Mucosa of descending colon (tissue), 3 donors: ENCODE measurements around the gene DIPK2B. TPM values are rescaled to one million over a fixed set of nuclear protein-coding genes. Genes with fewer than 3 reads are reported as not detected.

Experiments
- ATAC-seq: fragments of 200-7000 bp; cut with Tn5 transposase; one replicate; pipeline ENCODE4 v1.9.1; 2020; ENCODE audit warnings: mild to moderate bottlenecking, moderate library complexity
- DNase-seq, 3 donors: peaks; one replicate each; pipeline ENCODE4 v3.0.0-alpha.2; 2020
- H3K36me3 ChIP-seq: fragments of 200-600 bp; one replicate; pipeline ENCODE4 v1.8.0; 2021; ENCODE audit warnings: low read depth, mild to moderate bottlenecking
- H3K4me1 ChIP-seq: fragments of 200-600 bp; one replicate; pipeline ENCODE4 v1.8.0; 2021; ENCODE audit warnings: low read depth, mild to moderate bottlenecking
- H3K4me3 ChIP-seq: fragments of 200-600 bp; one replicate; pipeline ENCODE4 v1.8.0; 2021; ENCODE audit warnings: mild to moderate bottlenecking
- H3K9me3 ChIP-seq: fragments of 200-600 bp; one replicate; pipeline ENCODE4 v1.8.0; 2021; ENCODE audit warnings: mild to moderate bottlenecking
- intact Hi-C, 2 donors: fragments of 100-400 bp; cut with DNase I in 1 of 2; cut with micrococcal nuclease in 1 of 2; formaldehyde crosslinking; loops; one replicate each; pipeline versions ENCODE4 v1.11.0 to v1.11.1; 2022; cut with DNase I, micrococcal nuclease
- total RNA-seq, 3 donors: library from RNA; stranded (reverse); fragmentation: NEBNext Ultra II Directional in 2 of 3; extraction: Animal tissue kit (Norgen Biotek cat#: 25700) in 2 of 3; gene quantifications; one replicate each; pipeline versions ENCODE4 v1.2.1 to v1.2.4, GENCODE V29; 2021 to 2023
- TF ChIP-seq, protein P1 (sequence below): fragments of 200-600 bp; IDR thresholded peaks from one replicate; pipeline ENCODE4 v1.8.0; 2022; ENCODE audit warnings: antibody characterized with exemption, mild to moderate bottlenecking
- donor health status: DM: no; HTN: no; CAD: no; lungs with moderate emphysema.
- donor health status: DM: no; HTN: no; CAD: no.
- donor health status: DM: no; HTN: yes; CAD: no.

The DIPK2B gene
- total RNA-seq, 3 donors from 2014 or later, result 1.9 to 6.4 (median 5.4) TPM

DNA sequence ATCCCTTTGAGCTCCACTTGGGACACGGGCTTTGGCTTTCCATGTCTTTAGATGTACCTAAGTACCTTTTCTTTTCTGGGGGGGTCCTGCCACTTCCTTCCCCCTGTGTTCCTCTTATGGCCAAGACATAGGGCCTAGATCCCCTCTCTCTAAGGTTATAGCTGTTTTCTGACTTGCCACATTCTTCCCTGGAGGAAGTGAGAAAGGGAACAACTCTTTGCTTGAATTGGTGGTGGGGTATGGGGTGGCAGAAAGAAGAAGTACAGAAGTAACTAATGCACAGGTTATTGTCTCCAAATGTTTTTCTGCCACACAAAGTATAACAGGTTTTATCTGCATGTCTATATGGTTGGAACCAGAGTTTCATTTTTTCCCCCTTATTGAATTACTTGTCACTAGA is 29.7 kb upstream of the DIPK2B start:
- TF ChIP-seq, protein P1, sequence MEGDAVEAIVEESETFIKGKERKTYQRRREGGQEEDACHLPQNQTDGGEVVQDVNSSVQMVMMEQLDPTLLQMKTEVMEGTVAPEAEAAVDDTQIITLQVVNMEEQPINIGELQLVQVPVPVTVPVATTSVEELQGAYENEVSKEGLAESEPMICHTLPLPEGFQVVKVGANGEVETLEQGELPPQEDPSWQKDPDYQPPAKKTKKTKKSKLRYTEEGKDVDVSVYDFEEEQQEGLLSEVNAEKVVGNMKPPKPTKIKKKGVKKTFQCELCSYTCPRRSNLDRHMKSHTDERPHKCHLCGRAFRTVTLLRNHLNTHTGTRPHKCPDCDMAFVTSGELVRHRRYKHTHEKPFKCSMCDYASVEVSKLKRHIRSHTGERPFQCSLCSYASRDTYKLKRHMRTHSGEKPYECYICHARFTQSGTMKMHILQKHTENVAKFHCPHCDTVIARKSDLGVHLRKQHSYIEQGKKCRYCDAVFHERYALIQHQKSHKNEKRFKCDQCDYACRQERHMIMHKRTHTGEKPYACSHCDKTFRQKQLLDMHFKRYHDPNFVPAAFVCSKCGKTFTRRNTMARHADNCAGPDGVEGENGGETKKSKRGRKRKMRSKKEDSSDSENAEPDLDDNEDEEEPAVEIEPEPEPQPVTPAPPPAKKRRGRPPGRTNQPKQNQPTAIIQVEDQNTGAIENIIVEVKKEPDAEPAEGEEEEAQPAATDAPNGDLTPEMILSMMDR, result no peak
- Histone ChIP-seq H3K4me3 (no peak overlapping the region), H3K36me3 (no peaks in the 10 kb centered on the region), H3K4me1 (no peaks in the 10 kb centered on the region), H3K9me3 (no peaks in the 10 kb centered on the region)
- ATAC-seq (no peak), DNase-seq (no peak)
- intact Hi-C loops, result no loop called here

DNA sequence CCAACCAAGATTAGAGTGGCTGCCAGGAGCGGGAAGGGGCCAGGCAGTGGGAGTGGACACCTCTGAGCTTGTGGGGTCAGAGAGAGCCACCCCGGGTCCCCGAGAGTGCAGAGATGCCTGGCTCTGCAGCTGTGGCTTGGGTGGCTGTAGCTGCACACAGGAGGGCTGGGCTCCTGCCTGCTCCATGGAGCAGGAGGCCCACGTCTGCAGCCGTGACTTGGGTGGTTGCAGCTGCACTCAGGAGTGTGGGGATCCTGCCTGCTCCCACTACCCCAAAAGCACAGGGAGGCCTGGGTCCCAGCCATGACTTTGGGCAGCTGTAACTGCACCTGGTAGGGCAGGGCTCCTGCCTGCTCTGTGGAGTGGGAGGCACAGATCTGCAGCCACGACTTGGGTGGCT is 28.7 kb upstream of the DIPK2B start:
- Histone ChIP-seq H3K36me3 (no peaks in the 10 kb centered on the region), H3K4me1 (no peaks in the 10 kb centered on the region), H3K4me3 (no peak overlapping the region), H3K9me3 (no peaks in the 10 kb centered on the region)
- no peak for DNase-seq
- intact Hi-C loops, result no loop called here
- ATAC-seq, result no peak
- TF ChIP-seq, protein P1, result no peak

DNA sequence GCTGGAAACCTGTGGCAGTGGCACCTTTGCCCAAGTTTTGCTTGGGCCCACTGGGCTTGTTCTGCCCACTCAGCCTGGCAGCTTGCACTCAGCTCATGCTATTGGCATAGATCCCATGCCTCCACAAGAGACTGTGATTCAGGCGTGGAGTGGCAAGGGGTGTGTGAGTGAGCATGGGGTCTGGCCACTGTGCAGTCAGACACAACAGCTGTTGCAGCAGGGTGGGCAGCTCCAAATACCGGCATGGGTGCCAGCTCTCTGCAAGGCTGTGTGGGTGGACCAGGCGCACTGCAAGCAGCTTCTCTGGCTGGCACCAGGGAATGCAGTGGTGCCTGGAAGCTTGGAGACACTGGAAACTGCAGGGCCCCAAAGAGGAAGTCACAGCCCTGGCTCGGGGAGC is 27.4 kb upstream of the DIPK2B start:
- DNase-seq (no peak), ATAC-seq (no peak)
- TF ChIP-seq, protein P1, result no peak
- intact Hi-C loops, result no loop called here
- no peaks in the 10 kb centered on the region for H3K4me1 ChIP-seq
- no peaks in the 10 kb centered on the region for H3K9me3 ChIP-seq
- H3K36me3 ChIP-seq, result no peaks in the 10 kb centered on the region
- no peak overlapping the region for H3K4me3 ChIP-seq

DNA sequence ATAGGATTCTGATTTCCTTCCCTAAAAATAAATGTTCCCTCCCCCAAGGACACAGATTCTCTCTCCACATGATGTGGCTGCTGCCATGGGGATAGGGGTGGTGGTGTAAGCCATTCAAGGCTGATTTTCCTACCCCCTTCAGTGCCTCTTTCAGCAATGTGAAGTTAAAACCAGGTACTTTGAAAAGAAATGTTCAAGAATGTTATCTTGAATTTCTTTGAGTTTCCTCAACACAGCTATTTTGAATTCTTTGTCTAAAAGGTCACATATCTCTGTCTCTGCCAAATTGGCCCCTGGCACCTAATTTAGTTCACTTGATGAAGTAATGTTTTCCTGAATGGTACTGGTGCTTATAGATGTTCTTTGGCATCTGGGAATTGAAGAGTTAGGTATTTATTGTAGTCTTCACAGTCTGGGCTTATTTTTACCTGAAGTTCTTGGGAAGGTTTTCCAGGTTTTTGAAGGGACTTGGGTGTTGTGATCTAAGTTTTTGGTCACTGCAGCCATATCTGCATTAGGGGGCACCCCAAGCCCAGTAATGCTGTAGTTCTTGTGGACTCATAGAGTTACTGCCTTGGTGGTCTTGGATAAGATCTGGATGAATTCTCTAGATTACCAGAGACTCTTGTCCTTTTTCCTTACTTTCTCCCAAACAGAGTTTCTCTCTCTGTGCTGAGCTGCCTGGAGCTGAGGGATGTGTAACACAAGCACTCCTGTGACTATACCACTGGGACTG is 7.6 kb upstream of the DIPK2B start:
- TF ChIP-seq, protein P1, result no peak
- no peaks in the 10 kb centered on the region for H3K36me3 ChIP-seq
- ATAC-seq (no peak), DNase-seq (no peak)
- no peak overlapping the region for H3K4me3 ChIP-seq
- intact Hi-C loops, result no loop called here
- no peaks in the 10 kb centered on the region for H3K9me3 ChIP-seq
- no peaks in the 10 kb centered on the region for H3K4me1 ChIP-seq

DNA sequence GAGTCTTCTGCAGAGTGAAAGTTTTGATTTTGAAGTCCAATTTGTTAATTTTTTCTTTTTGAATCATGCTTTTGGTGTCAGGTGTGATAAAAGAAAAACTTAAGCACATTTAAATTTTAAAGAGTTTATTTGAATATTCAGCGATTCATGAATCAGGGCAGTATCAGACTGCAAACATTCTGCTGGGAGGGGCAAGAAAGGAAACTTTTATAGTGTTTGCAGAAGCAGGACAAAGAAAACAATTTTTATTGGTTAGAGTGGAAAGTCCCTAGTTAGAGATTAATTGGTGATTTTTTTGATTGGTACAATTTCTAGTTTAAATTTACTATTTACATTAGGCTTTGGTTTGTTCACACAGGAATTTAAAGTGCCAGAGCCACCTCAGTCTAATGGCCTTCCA is 1.5 kb upstream of the DIPK2B start:
- DNase-seq (no peak), ATAC-seq (peak; percentile 84)
- no peaks in the 10 kb centered on the region for H3K4me1 ChIP-seq
- no peak overlapping the region for H3K4me3 ChIP-seq
- intact Hi-C loops, result no loop called here
- H3K36me3 ChIP-seq, result no peaks in the 10 kb centered on the region
- no peaks in the 10 kb centered on the region for H3K9me3 ChIP-seq
- TF ChIP-seq, protein P1, result no peak
